Measurements from ENCODE around the gene MAGEB6. TPM values are rescaled to one million over a fixed set of nuclear protein-coding genes. Genes with fewer than 3 reads are reported as not detected.
"Not testable (repeated sequence)": the region's sequence is repeated elsewhere in the genome, so short reads cannot be mapped to it uniquely, and the experiment has no call there.

MAGEB6 gene
- not detected for total RNA-seq
- not detected for polyA plus RNA-seq
- long read RNA-seq, donor 1: 0 reads
- long read RNA-seq, donor 2: 0 reads
- long read RNA-seq, donor 3: 0 reads

GRCh38 chrX:26192204-26192603 is at the start of gene MAGEB6:
TSS of gene MAGEB6 (plus strand) at chrX:26192440. CDS start at chrX:26193847, 1,407 bp downstream.
- DNase-seq (no peak), ATAC-seq (no peak)
- no peak for TF ChIP-seq CTCF (IDR thresholded peaks at IDR 0.05)
- Histone ChIP-seq H3K27ac (no peak within 1 kb of the TSS), H3K4me1 (no peaks in the 10 kb centered on the region), H3K9me3 (peaks cover 0 to 4% (median 0%) of the 10 kb centered on the region in 11 donors), H3K4me3 (no peak within 1 kb of the TSS), H3K36me3 (no peaks in the 10 kb centered on the region), H3K27me3 (no peaks in the 10 kb centered on the region)
- WGBS, 2 donors: 86 to 88% methylated on average over 17 of the region's 17 CpGs
- intact Hi-C loops (cut with DNase I): no loop called here

GRCh38 chrX:26146024-26146423 is 46.2 kb upstream of the MAGEB6 start:
- Histone ChIP-seq H3K9me3 (no peaks in the 10 kb centered on the region), H3K27ac (no peak overlapping the region), H3K36me3 (no peaks in the 10 kb centered on the region), H3K4me3 (no peak overlapping the region), H3K4me1 (no peaks in the 10 kb centered on the region), H3K27me3 (no peaks in the 10 kb centered on the region)
- TF ChIP-seq CTCF (IDR thresholded peaks at IDR 0.05): no peak
- 19 to 25% methylated on average over 2 of the region's 2 CpGs for WGBS, 2 donors
- intact Hi-C loops (cut with DNase I): no loop called here
- ATAC-seq (peak in 3 of 8 donors; percentile 29 to 72 (median 57)), DNase-seq (peak in 1 of 2 donors; percentile 3)

- no peak within 1 kb of the TSS for H3K4me3 ChIP-seq
- H3K4me1 ChIP-seq: no peaks in the 10 kb centered on the region
- no peaks in the 10 kb centered on the region for H3K27me3 ChIP-seq
- no peak for TF ChIP-seq CTCF (IDR thresholded peaks at IDR 0.05)
- ATAC-seq (no peak), DNase-seq (no peak)
- intact Hi-C loops (cut with DNase I): no loop called here
- no peaks in the 10 kb centered on the region for H3K36me3 ChIP-seq
- H3K9me3 ChIP-seq: no peaks in the 10 kb centered on the region
- H3K27ac ChIP-seq: no peak within 1 kb of the TSS
- 94 to 99% methylated on average over 10 of the region's 10 CpGs for WGBS, 2 donors
Measured at GRCh38 chrX:26160301-26160700, 31.9 kb upstream of the MAGEB6 start, which contains the start of gene MAGEB6B. TSS of gene MAGEB6B (plus strand) at chrX:26160601. CDS start at chrX:26160601, 0 bp downstream.

- intact Hi-C loops (cut with DNase I): no loop called here
- no peak for ATAC-seq
Measured at GRCh38 chrX:26203561-26203960, 11.3 kb downstream of the MAGEB6 start.

GRCh38 chrX:26204717-26205116 is 12.5 kb downstream of the MAGEB6 start:
- ATAC-seq; H3K9me3 ChIP-seq; intact Hi-C loops (cut with DNase I); H3K4me3 ChIP-seq; DNase-seq; H3K27ac ChIP-seq; H3K4me1 ChIP-seq; H3K27me3 ChIP-seq; H3K36me3 ChIP-seq: not testable (repeated sequence)
- 92 to 93% methylated on average over 17 to 27 of the region's 27 CpGs for WGBS, 2 donors

More at GRCh38 chrX:26203561-26203960, 11.3 kb downstream of the MAGEB6 start:
- TF ChIP-seq CTCF (IDR thresholded peaks at IDR 0.05): no peak
- H3K27me3 ChIP-seq: no peaks in the 10 kb centered on the region
- no peak for DNase-seq
- H3K4me3 ChIP-seq: no peak overlapping the region
- no peaks in the 10 kb centered on the region for H3K36me3 ChIP-seq
- H3K9me3 ChIP-seq: no peaks in the 10 kb centered on the region
- no peaks in the 10 kb centered on the region for H3K4me1 ChIP-seq
- H3K27ac ChIP-seq: no peak overlapping the region

Data from heart right ventricle (tissue), 16 donors.